ENCODE data around the gene FBP2. TPM values are rescaled to one million over a fixed set of nuclear protein-coding genes. Genes with fewer than 3 reads are reported as not detected.

Gene FBP2
- total and polyA plus RNA-seq, 2 of the 8 experiments (the other 6 are each of a cell fraction or from before 2014, with no cell fraction given), result not detected

GRCh38 chr9:94566550-94566949 is 27.1 kb downstream of the FBP2 start (continued):
- TF ChIP-seq CHD7 (IDR thresholded peaks at IDR 0.05; ENCODE audit: insufficient replicate concordance, low read length) (no peak), EGR1 (IDR thresholded peaks at IDR 0.05; ENCODE audit: borderline replicate concordance, low read depth, low read length) (no peak), SIRT6 (IDR thresholded peaks at IDR 0.05; ENCODE audit: low read length) (no peak), RXRA (IDR thresholded peaks at IDR 0.05; ENCODE audit: insufficient read depth, low read depth, low read length) (no peak), POU5F1 (IDR thresholded peaks at IDR 0.05; ENCODE audit: low read depth, low read length) (no peak), HDAC2 (IDR thresholded peaks at IDR 0.05; ENCODE audit: borderline replicate concordance in 1 of 2, low read depth in 2 of 2, low read length in 2 of 2) (no peak), CTCF (IDR thresholded peaks at IDR 0.05; ENCODE audit: control extremely low read depth in 1 of 3, insufficient read depth in 1 of 3, low read depth in 1 of 3, low read length in 3 of 3) (no peak), TAF1 (IDR thresholded peaks at IDR 0.05; ENCODE audit: low read depth, low read length) (no peak), HDAC6 (IDR thresholded peaks at IDR 0.05; ENCODE audit: low read depth, low read length) (no peak)

Measured in H1 (cell line).